Activated T-helper 2 cell treated with anti-CD3 and anti-CD28 coated beads, Interferon-gamma antibody, Interleukin-2, Interleukin-4, amounts not matched to agents 10 μg/mL and 5 μg/mL and 100 μg/mL, durations not matched to agents 14 hours and 24 hours and 36 hours (primary cell): Measurements from ENCODE around the gene KDM2B. TPM values are rescaled to one million over a fixed set of nuclear protein-coding genes. Genes with fewer than 3 reads are reported as not detected.

ENCODE experiments used
- DNase-seq: peaks from one replicate; pipeline ENCODE4 v3.0.0; 2021; ENCODE audit warnings: low spot score
- H3K27ac Mint-ChIP-seq: one replicate; pipeline ENCODE4 v1.8.0; 2021; ENCODE audit warnings: mixed read lengths
- H3K27me3 Mint-ChIP-seq: one replicate; pipeline ENCODE4 v1.8.0; 2021; ENCODE audit warnings: low read depth, mixed read lengths
- H3K36me3 Mint-ChIP-seq: one replicate; pipeline ENCODE4 v1.8.0; 2021; ENCODE audit warnings: low read depth, mixed read lengths
- H3K4me1 Mint-ChIP-seq: one replicate; pipeline ENCODE4 v1.8.0; 2021; ENCODE audit warnings: low read depth, mixed read lengths
- H3K4me3 Mint-ChIP-seq: one replicate; pipeline ENCODE4 v1.8.0; 2021; ENCODE audit warnings: low read depth, mild to moderate bottlenecking, moderate library complexity, mixed read lengths
- H3K9me3 Mint-ChIP-seq: one replicate; pipeline ENCODE4 v1.8.0; 2021; ENCODE audit warnings: mixed read lengths
- intact Hi-C: fragments of 100-400 bp; cut with micrococcal nuclease; formaldehyde crosslinking; loops from one replicate; pipeline ENCODE4 v1.15.1; 2023
- total RNA-seq: library from RNA; stranded (reverse); gene quantifications from 2 replicates; pipeline ENCODE4 v1.2.3, GENCODE V29; 2022

Gene KDM2B
- total RNA-seq, 1 donor from 2014 or later = 59.3 TPM

DNA sequence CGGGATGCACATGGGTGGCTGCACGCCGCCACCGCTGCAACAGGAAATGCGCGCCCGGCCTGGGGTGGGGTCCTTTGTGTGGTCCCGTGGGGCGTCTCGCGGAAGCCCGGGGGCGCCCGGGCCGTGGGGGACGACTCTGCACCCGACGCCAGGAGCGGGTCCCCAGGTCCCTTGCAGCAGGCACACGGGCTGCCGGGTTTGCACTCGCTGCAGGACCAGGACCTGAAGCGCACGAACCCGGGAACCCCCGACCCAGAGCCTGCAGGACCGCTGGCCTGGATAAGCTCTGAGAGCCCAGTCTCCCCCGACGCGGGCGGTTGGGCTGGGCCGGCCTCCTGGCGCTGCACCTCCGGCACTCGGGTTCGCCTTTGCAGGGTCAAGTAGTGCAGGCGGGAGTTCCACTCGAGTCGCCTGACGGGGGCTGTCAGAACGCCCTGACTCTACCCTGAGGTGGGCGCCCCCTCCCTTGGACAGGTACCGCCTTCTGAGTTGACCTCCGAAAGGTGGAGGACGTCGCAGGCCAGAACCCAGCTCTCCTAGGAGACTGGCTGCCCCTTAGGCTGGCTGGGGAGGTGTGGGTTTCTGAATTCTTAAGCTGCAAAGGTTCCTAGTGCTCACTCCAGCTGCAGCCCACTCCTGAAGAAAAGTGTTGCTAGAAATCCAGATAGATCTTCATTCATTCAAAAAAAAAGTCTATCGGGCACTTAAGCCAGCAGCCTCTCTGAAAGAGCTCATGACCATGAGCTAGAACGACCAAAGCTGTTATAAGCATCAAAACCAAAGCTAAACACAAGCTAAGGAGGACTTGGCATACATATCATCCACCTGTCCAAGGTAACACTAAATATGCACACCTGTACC, 113.0 kb downstream of the KDM2B start:
- intact Hi-C loops = loop anchor here (1.0 to 10.0 kb wide), 3 partner anchors 67 to 337 kb away; partner anchors contain the start of genes ANAPC5, RNF34 and SETD1B
- H3K27ac Mint-ChIP-seq = no peak overlapping the region

GRCh38 chr12:121466794-121467637, 113.8 kb downstream of the KDM2B start:
- Mint-ChIP-seq H3K9me3 (no peaks in the 10 kb centered on the region), H3K4me3 (peak overlapping the region; percentile 17), H3K4me1 (peaks cover 19% of the 10 kb centered on the region), H3K27me3 (no peaks in the 10 kb centered on the region), H3K27ac (no peak overlapping the region), H3K36me3 (peaks cover 15% of the 10 kb centered on the region)
- DNase-seq = peak; percentile 87
- intact Hi-C loops = loop anchor here (1.0 to 10.0 kb wide), 3 partner anchors 66 to 338 kb away; partner anchors contain the start of genes ANAPC5, RNF34 and SETD1B

More for the DNA sequence above, 113.0 kb downstream of the KDM2B start:
- Mint-ChIP-seq H3K27me3 (no peaks in the 10 kb centered on the region), H3K36me3 (peaks cover 14% of the 10 kb centered on the region), H3K9me3 (no peaks in the 10 kb centered on the region), H3K4me3 (peak overlapping the region; percentile 17), H3K4me1 (peaks cover 17% of the 10 kb centered on the region)
- DNase-seq = no peak

DNA sequence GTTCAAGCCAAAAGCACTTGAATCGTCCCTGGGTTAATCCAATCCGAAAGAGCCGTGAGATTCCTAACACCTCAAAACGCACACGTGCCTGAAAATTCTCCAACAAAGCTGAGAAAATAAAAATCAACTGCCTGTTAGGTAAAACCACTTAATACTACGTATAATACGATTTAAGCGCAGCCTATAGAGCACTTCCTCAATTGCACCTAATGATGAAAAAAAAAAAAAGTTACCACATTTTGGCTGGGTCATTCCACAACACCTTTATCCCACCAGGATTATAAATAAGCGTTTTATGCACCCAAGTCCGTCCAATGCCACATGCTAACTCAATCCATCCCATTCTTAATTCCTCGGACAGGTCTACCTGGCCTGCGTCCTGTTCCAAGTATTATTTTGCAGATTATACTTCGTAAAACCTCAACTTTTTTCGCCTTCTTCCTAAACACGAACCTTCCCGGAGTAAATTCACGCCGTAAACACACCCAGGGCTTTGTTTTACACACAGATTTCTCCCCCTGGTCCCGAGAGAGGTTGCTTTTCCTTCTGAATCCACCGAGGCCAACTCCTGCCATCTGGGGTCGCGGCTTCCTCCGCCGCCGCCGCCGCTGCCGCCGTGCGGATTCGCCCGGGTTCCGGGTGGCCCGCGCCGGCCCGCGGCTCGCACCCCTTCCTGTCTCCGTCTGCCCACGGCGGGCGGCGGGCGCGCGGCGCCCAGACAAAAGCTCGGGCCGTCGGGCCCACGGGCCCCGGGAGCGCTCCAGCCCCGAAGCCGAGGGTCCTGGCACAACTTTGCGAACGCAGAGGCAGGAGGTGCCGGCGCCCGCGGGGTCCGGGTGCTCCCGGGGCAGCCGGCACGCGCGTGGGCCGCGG, 114.7 kb downstream of the KDM2B start:
- Mint-ChIP-seq H3K4me1 (peaks cover 27% of the 10 kb centered on the region), H3K27me3 (no peaks in the 10 kb centered on the region), H3K36me3 (peaks cover 23% of the 10 kb centered on the region), H3K4me3 (peak overlapping the region; percentile 88), H3K9me3 (no peaks in the 10 kb centered on the region), H3K27ac (peak overlapping the region; percentile 82)
- intact Hi-C loops = loop anchor here (2.0 to 10.0 kb wide), 2 partner anchors 65 to 339 kb away; partner anchors contain the start of genes RNF34 and SETD1B
- DNase-seq = peak; percentile 44

DNA sequence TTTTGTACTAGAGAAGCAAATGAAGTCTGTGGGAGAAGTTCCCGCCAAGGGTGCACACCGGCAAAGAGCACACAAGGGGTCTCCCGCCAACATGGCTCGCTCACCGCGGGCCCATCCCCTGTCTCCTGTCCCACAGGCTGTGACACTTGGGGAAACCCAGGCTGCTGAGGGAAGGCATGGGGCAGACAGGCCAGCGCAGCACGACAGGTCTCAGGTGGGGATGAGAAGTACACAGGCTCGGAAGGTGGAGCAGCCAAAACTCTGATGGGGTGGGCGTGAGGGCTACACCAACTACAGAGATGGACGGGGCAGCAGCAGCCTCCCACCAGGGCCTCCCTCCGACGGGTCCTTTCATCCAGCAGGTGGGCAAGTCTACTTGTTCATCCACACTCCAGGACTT, 116.5 kb downstream of the KDM2B start:
- intact Hi-C loops = loop anchor here (10.0 kb wide), 1 partner anchor 340 kb away; the partner anchor contains the start of gene SETD1B
- H3K9me3 Mint-ChIP-seq = no peaks in the 10 kb centered on the region
- no peak overlapping the region for H3K27ac Mint-ChIP-seq
- peaks cover 43% of the 10 kb centered on the region for H3K4me1 Mint-ChIP-seq
- H3K4me3 Mint-ChIP-seq = no peak overlapping the region
- peaks cover 32% of the 10 kb centered on the region for H3K36me3 Mint-ChIP-seq
- no peaks in the 10 kb centered on the region for H3K27me3 Mint-ChIP-seq
- no peak for DNase-seq

DNA sequence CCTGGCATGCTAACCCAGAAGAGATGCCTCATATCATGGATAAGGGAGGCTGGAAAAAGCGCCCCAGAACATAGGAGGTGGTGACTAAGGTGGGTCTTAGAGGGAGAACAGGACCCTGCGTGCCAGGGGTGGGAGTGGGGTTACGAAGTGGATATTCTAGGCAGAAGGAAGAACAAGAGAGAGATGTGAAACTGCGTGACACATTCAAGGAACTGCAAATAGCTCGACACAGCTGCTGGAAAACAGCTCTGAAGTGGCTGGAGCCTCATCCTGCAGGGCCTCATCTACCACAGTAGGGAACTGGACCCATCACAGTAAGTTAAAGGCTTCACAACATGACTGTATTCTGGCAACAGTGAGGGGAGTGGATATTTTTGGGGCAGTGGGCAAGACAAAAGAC, 119.8 kb downstream of the KDM2B start:
- H3K27me3 Mint-ChIP-seq = no peaks in the 10 kb centered on the region
- peaks cover 35% of the 10 kb centered on the region for H3K36me3 Mint-ChIP-seq
- intact Hi-C loops = loop anchor here (10.0 kb wide), 1 partner anchor 344 kb away; the partner anchor contains the start of gene SETD1B
- no peaks in the 10 kb centered on the region for H3K9me3 Mint-ChIP-seq
- peaks cover 47% of the 10 kb centered on the region for H3K4me1 Mint-ChIP-seq
- H3K27ac Mint-ChIP-seq = peak overlapping the region; percentile 7
- no peak for DNase-seq
- H3K4me3 Mint-ChIP-seq = no peak overlapping the region

- peaks cover 23% of the 10 kb centered on the region for H3K36me3 Mint-ChIP-seq
- no peak overlapping the region for H3K27ac Mint-ChIP-seq
- H3K4me1 Mint-ChIP-seq = peaks cover 34% of the 10 kb centered on the region
- no peak overlapping the region for H3K4me3 Mint-ChIP-seq
- no peaks in the 10 kb centered on the region for H3K27me3 Mint-ChIP-seq
- no peaks in the 10 kb centered on the region for H3K9me3 Mint-ChIP-seq
- DNase-seq = no peak
- intact Hi-C loops = no loop called here
These were observed 124.3 kb downstream of the KDM2B start for GRCh38 chr12:121456551-121456950.

DNA sequence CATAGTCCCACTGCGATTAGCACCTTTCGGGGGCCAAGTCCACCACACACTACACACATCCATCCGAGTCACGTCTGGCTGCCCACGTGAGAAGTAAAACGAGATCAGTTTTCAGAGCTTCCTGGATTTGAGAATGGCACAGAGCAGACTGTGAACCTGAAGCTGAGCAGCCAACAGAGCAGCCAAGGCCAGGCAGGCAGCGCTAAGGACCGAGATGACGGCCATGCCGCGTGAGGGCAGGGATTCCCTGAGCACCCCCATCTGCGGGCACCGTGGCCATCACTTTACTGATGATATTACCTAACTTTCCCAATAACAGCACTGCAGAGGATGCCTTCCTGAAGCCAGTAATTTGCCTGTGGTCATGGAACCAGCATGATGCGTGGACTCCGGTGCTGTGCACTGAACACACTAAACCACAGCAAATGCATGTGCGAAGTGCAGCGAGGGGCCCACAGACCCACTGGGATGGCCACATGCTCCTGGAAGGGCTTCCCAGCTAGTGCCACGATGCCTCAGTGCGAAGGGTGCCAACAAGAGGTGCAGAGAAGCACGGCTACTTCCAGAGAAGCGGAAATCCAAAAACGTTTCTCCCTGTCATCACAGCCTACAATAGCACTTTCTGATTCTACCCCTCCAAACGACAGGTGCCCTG, 124.9 kb downstream of the KDM2B start:
- Mint-ChIP-seq H3K27ac (no peak overlapping the region), H3K27me3 (no peaks in the 10 kb centered on the region), H3K9me3 (no peaks in the 10 kb centered on the region), H3K4me3 (no peak overlapping the region), H3K36me3 (peaks cover 22% of the 10 kb centered on the region), H3K4me1 (peaks cover 28% of the 10 kb centered on the region)
- no peak for DNase-seq
- intact Hi-C loops = no loop called here

GRCh38 chr12:121454921-121455320, 125.9 kb downstream of the KDM2B start:
- Mint-ChIP-seq H3K27me3 (no peaks in the 10 kb centered on the region), H3K36me3 (peaks cover 18% of the 10 kb centered on the region), H3K9me3 (no peaks in the 10 kb centered on the region), H3K4me3 (no peak overlapping the region), H3K27ac (peak overlapping the region; percentile 21), H3K4me1 (peaks cover 18% of the 10 kb centered on the region)
- DNase-seq = no peak
- intact Hi-C loops = no loop called here

GRCh38 chr12:121453629-121454028, 127.2 kb downstream of the KDM2B start:
- intact Hi-C loops = no loop called here
- no peak for DNase-seq
- peaks cover 27% of the 10 kb centered on the region for H3K36me3 Mint-ChIP-seq
- H3K4me1 Mint-ChIP-seq = peaks cover 14% of the 10 kb centered on the region
- no peaks in the 10 kb centered on the region for H3K27me3 Mint-ChIP-seq
- no peak overlapping the region for H3K4me3 Mint-ChIP-seq
- no peak overlapping the region for H3K27ac Mint-ChIP-seq
- H3K9me3 Mint-ChIP-seq = no peaks in the 10 kb centered on the region

DNA sequence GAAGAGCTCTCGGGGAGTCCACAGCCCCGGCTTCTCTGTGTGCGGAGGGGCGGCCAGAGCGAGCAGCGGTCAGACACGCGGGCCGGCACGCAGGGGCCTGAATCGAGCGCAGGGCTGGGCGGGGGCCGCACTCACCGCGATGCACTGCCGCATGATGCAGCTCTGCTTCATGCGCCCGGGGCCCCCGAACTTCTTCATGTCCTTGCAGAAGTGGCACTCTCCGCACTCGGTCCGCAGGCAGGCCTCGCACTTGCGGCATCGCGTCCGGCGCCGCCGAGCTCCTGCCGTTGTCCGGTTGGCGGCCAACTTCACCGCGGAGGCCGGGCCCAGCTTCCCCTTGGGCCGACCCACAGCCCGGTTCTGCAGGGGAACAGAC, 127.8 kb downstream of the KDM2B start:
- H3K27me3 Mint-ChIP-seq = no peaks in the 10 kb centered on the region
- H3K4me3 Mint-ChIP-seq = no peak overlapping the region
- intact Hi-C loops = no loop called here
- no peak overlapping the region for H3K27ac Mint-ChIP-seq
- peaks cover 14% of the 10 kb centered on the region for H3K4me1 Mint-ChIP-seq
- DNase-seq = no peak
- H3K9me3 Mint-ChIP-seq = no peaks in the 10 kb centered on the region
- H3K36me3 Mint-ChIP-seq = peaks cover 30% of the 10 kb centered on the region

GRCh38 chr12:121452340-121452984, 128.4 kb downstream of the KDM2B start:
- no peaks in the 10 kb centered on the region for H3K27me3 Mint-ChIP-seq
- H3K27ac Mint-ChIP-seq = no peak overlapping the region
- intact Hi-C loops = no loop called here
- DNase-seq = no peak
- H3K9me3 Mint-ChIP-seq = no peaks in the 10 kb centered on the region
- peaks cover 12% of the 10 kb centered on the region for H3K4me1 Mint-ChIP-seq
- H3K4me3 Mint-ChIP-seq = no peak overlapping the region
- H3K36me3 Mint-ChIP-seq = peaks cover 27% of the 10 kb centered on the region
